ENCODE measurements around the gene SP7. TPM values are rescaled to one million over a fixed set of nuclear protein-coding genes. Genes with fewer than 3 reads are reported as not detected.
"Not testable (repeated sequence)": the region's sequence is repeated elsewhere in the genome, so short reads cannot be mapped to it uniquely, and the experiment has no call there.

Gene SP7
- total and polyA plus RNA-seq, 11 donors = not detected

DNA sequence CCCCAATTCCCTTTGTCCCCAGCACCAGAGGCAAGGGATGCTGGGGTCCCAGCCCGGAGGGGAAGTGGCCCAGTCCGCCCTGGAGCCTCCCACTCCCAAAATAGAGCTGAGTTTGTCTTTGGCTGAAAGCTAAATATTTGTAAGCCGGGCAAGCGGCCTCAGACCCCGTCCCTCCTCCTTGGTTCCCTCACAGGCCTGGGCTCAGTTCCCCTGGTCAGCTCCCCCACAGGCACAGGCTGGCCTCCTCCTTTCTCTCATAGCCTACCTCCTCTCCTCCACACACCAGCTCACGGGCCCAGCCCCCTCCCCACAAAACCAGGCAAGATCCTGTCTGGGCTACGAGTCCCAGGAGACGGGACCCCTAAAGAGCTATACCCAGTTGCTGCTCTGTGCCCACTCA lies 1.3 kb downstream of the SP7 start:
- H3K36me3 ChIP-seq = no peaks in the 10 kb centered on the region
- no peaks in the 10 kb centered on the region for H3K9me3 ChIP-seq
- H3K4me3 ChIP-seq = no peak overlapping the region
- DNase-seq (no peak), ATAC-seq (no peak)
- H3K27ac ChIP-seq = no peak overlapping the region
- no peak for TF ChIP-seq POLR2A (IDR thresholded peaks at IDR 0.05)
- TF ChIP-seq, protein P1, sequence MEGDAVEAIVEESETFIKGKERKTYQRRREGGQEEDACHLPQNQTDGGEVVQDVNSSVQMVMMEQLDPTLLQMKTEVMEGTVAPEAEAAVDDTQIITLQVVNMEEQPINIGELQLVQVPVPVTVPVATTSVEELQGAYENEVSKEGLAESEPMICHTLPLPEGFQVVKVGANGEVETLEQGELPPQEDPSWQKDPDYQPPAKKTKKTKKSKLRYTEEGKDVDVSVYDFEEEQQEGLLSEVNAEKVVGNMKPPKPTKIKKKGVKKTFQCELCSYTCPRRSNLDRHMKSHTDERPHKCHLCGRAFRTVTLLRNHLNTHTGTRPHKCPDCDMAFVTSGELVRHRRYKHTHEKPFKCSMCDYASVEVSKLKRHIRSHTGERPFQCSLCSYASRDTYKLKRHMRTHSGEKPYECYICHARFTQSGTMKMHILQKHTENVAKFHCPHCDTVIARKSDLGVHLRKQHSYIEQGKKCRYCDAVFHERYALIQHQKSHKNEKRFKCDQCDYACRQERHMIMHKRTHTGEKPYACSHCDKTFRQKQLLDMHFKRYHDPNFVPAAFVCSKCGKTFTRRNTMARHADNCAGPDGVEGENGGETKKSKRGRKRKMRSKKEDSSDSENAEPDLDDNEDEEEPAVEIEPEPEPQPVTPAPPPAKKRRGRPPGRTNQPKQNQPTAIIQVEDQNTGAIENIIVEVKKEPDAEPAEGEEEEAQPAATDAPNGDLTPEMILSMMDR (IDR thresholded peaks at IDR 0.05) = no peak
- peaks cover 0 to 8% (median 0%) of the 10 kb centered on the region in 12 donors for H3K4me1 ChIP-seq
- WGBS, 4 donors = 75 to 91% (median 90%) methylated on average over 8 of the region's 8 CpGs
- peaks cover 0 to 29% (median 6%) of the 10 kb centered on the region in 9 donors for H3K27me3 ChIP-seq
- intact Hi-C loops (cut with DNase I) = loop anchor here in 1 of 10 donors (5.0 kb wide), 1 partner anchor 177 kb away; no protein-coding TSS in a partner anchor

GRCh38 chr12:53333845-53334244 lies 2.3 kb downstream of the SP7 start:
- no peak for TF ChIP-seq POLR2A (IDR thresholded peaks at IDR 0.05)
- TF ChIP-seq, protein P1 (IDR thresholded peaks at IDR 0.05) = no peak
- H3K27me3 ChIP-seq = peaks cover 0 to 29% (median 6%) of the 10 kb centered on the region in 9 donors
- intact Hi-C loops (cut with DNase I) = loop anchor here in 1 of 10 donors (5.0 kb wide), 1 partner anchor 178 kb away; no protein-coding TSS in a partner anchor
- no peak overlapping the region for H3K27ac ChIP-seq
- H3K4me3 ChIP-seq = no peak overlapping the region
- peaks cover 0 to 8% (median 0%) of the 10 kb centered on the region in 12 donors for H3K4me1 ChIP-seq
- H3K9me3 ChIP-seq = no peaks in the 10 kb centered on the region
- WGBS, 4 donors = 74 to 91% (median 76%) methylated on average over 5 to 7 of the region's 7 CpGs
- no peaks in the 10 kb centered on the region for H3K36me3 ChIP-seq
- DNase-seq (no peak), ATAC-seq (no peak)

DNA sequence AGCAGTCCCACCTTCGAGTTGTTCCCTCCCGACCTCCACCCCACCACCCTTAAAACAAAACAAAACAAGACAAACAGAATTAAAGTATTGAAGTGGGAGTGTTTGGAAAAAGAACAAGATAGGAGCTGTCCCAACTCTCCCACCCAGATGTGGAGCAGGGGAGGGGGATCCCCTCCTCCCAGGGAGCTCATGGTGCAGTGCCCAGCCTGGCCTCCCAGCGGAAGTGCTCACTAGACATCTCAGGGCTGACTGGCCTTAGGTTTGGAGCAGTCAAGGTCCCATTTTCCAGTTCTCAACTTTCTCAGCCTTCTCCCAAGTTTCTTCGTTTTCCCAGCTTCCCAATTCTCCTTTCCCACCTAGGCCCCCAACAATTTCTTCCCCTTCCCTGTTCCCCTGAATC lies 2.9 kb downstream of the SP7 start:
- H3K27ac ChIP-seq = no peak overlapping the region
- no peak overlapping the region for H3K4me3 ChIP-seq
- intact Hi-C loops (cut with DNase I) = loop anchor here in 1 of 10 donors (5.0 kb wide), 1 partner anchor 179 kb away; no protein-coding TSS in a partner anchor
- TF ChIP-seq, protein P1 (IDR thresholded peaks at IDR 0.05) = no peak
- TF ChIP-seq POLR2A (IDR thresholded peaks at IDR 0.05) = no peak
- 81 to 93% (median 86%) methylated on average over 4 of the region's 4 CpGs for WGBS, 4 donors
- DNase-seq = no peak
- peaks cover 0 to 8% (median 0%) of the 10 kb centered on the region in 12 donors for H3K4me1 ChIP-seq
- H3K27me3 ChIP-seq = peaks cover 0 to 28% (median 6%) of the 10 kb centered on the region in 9 donors
- H3K36me3 ChIP-seq = no peaks in the 10 kb centered on the region
- no peaks in the 10 kb centered on the region for H3K9me3 ChIP-seq
- no peak for ATAC-seq

DNA sequence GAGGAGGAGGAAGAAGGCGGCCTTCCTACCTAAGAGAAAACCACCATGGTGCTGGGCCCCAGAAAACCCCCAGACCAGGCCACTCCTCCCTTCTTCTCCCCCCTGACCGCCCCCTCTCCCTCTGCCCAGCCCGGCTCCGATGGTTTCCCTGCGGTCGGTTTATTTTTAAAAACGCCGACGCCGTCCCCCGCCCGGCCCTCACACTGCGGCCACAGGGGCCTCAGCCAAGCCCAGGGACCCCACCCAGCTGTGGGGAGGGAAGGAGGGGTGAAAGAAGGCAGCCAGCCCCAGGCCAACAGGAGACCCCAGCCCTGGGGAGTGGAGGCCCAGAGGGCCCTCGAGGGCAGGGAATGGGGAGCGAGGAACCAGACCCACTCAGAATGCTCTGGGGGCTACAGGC lies 3.4 kb downstream of the SP7 start:
- Histone ChIP-seq H3K9me3 (no peaks in the 10 kb centered on the region), H3K27me3 (peaks cover 0 to 24% (median 6%) of the 10 kb centered on the region in 9 donors), H3K27ac (no peak overlapping the region), H3K36me3 (no peaks in the 10 kb centered on the region), H3K4me3 (no peak overlapping the region), H3K4me1 (peaks cover 0 to 3% (median 0%) of the 10 kb centered on the region in 12 donors)
- TF ChIP-seq POLR2A (IDR thresholded peaks at IDR 0.05) = no peak
- DNase-seq (no peak), ATAC-seq (no peak)
- intact Hi-C loops (cut with DNase I) = loop anchor here in 1 of 10 donors (5.0 kb wide), 1 partner anchor 180 kb away; no protein-coding TSS in a partner anchor
- WGBS, 4 donors = 45 to 63% (median 50%) methylated on average over 15 of the region's 15 CpGs

DNA sequence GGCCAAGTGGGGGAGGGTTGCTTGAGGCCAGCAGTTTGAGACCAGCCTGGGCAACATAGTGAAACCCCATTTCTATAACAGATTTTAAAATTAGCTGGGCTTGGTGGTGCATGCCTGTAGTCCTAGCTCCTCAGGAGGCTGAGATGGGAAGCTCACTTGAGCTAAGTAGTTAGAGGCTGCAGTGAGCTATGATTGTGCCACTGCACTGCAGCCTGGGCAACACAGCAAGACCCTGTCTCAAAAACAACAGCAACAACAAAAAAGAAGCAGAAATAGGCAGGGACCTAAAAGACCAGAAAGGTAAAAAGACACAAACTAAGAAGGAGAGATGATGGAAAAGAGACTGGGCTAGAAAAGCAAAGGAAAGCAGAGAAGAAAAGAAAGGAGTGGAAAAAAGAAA lies 3.8 kb downstream of the SP7 start:
- DNase-seq, H3K4me1 ChIP-seq, H3K36me3 ChIP-seq, ATAC-seq, H3K9me3 ChIP-seq, H3K27ac ChIP-seq, H3K4me3 ChIP-seq: not testable (repeated sequence)
- H3K27me3 ChIP-seq = peaks cover 0 to 24% (median 6%) of the 10 kb centered on the region in 9 donors
- intact Hi-C loops (cut with DNase I) = loop anchor here in 1 of 10 donors (5.0 kb wide), 1 partner anchor 180 kb away; no protein-coding TSS in a partner anchor
